Activated T-cell treated with anti-CD3 and anti-CD28 coated beads, Interleukin-2, amount 50 U/mL, for 1 hour (primary cell): Measurements from ENCODE around the gene CCDC83.
"Not testable (repeated sequence)": the region's sequence is repeated elsewhere in the genome, so short reads cannot be mapped to it uniquely, and the experiment has no call there.

Source experiments
- DNase-seq: peaks from one replicate; pipeline ENCODE4 v3.0.0-alpha.2; 2020

Gene CCDC83

GRCh38 chr11:85840932-85841331 is 14.3 kb upstream of the CCDC83 start:
- DNase-seq, result not testable (repeated sequence)

- no peak for DNase-seq
Observed at GRCh38 chr11:85843929-85844328, 11.3 kb upstream of the CCDC83 start.

- no peak for DNase-seq
Observed at GRCh38 chr11:85844439-85845123, 10.6 kb upstream of the CCDC83 start.

- no peak for DNase-seq
Observed at GRCh38 chr11:85845124-85845631, 10.0 kb upstream of the CCDC83 start.

- no peak for DNase-seq
Observed at GRCh38 chr11:85847436-85847835, 7.7 kb upstream of the CCDC83 start.

GRCh38 chr11:85848006-85848405 is 7.2 kb upstream of the CCDC83 start:
- DNase-seq, result no peak

- no peak for DNase-seq
Observed at GRCh38 chr11:85848556-85848955, 6.6 kb upstream of the CCDC83 start.

- not testable (repeated sequence) for DNase-seq
Observed at GRCh38 chr11:85852754-85853153, 2.4 kb upstream of the CCDC83 start.

- not testable (repeated sequence) for DNase-seq
Observed at GRCh38 chr11:85853541-85853940, 1.6 kb upstream of the CCDC83 start.

GRCh38 chr11:85854212-85854556 is 999 bp upstream of the CCDC83 start:
- no peak for DNase-seq

GRCh38 chr11:85854557-85855340 is 434 bp upstream of the CCDC83 start:
- DNase-seq, result peak; percentile 98

GRCh38 chr11:85857098-85857497 is 1.9 kb downstream of the CCDC83 start:
- DNase-seq, result no peak

- not testable (repeated sequence) for DNase-seq
Observed at GRCh38 chr11:85859541-85859940, 4.4 kb downstream of the CCDC83 start.

- no peak for DNase-seq
Observed at GRCh38 chr11:85863855-85864254, 8.7 kb downstream of the CCDC83 start.

GRCh38 chr11:85866137-85866827 is 11.1 kb downstream of the CCDC83 start:
- DNase-seq, result no peak

- DNase-seq, result no peak
Observed at GRCh38 chr11:85867751-85868150, 12.6 kb downstream of the CCDC83 start.

GRCh38 chr11:85869781-85870180 is 14.6 kb downstream of the CCDC83 start:
- no peak for DNase-seq

GRCh38 chr11:85874265-85874664 is 19.1 kb downstream of the CCDC83 start:
- DNase-seq, result no peak

- DNase-seq, result no peak
Observed at GRCh38 chr11:85875505-85875904, 20.3 kb downstream of the CCDC83 start.

GRCh38 chr11:85884581-85885021 is 29.4 kb downstream of the CCDC83 start:
- no peak for DNase-seq

- DNase-seq, result no peak
Observed at GRCh38 chr11:85886089-85887056, 31.2 kb downstream of the CCDC83 start.

GRCh38 chr11:85889108-85889507 is 33.9 kb downstream of the CCDC83 start:
- DNase-seq, result no peak
